BE2C (cell line): ENCODE data around the gene OTOP3.

ENCODE experiments used
- DNase-seq: peaks from one replicate; pipeline ENCODE4 v3.0.0-alpha.2; 2020
- H3K27me3 ChIP-seq: fragments of 250-450 bp; sonication (Bioruptor Pico); 2 replicates; pipeline ENCODE4 v1.5.1; 2020; ENCODE audit warnings: mild to moderate bottlenecking
- H3K36me3 ChIP-seq: fragments of 250-450 bp; sonication (Bioruptor Pico); 2 replicates; pipeline ENCODE4 v1.5.1; 2020; ENCODE audit warnings: mild to moderate bottlenecking
- H3K4me1 ChIP-seq: fragments of 250-450 bp; sonication (Bioruptor Pico); 2 replicates; pipeline ENCODE4 v1.5.1; 2020
- H3K4me3 ChIP-seq: 2 replicates; pipeline ENCODE4 v1.5.1; 2011; ENCODE audit warnings: low read depth, low read length
- H3K9me3 ChIP-seq: fragments of 250-450 bp; sonication (Bioruptor Pico); 2 replicates; pipeline ENCODE4 v1.5.1; 2020
- CTCF ChIP-seq: IDR thresholded peaks from 2 replicates; pipeline ENCODE4 v1.5.1; 2012; ENCODE audit warnings: mild to moderate bottlenecking, low read depth, low read length

The OTOP3 gene

GRCh38 chr17:74992223-74992622 is 56.5 kb downstream of the OTOP3 start:
- H3K27me3 ChIP-seq: no peaks in the 10 kb centered on the region
- H3K36me3 ChIP-seq: no peaks in the 10 kb centered on the region
- no peak for TF ChIP-seq CTCF
- DNase-seq: no peak
- no peaks in the 10 kb centered on the region for H3K9me3 ChIP-seq
- no peak overlapping the region for H3K4me3 ChIP-seq
- peaks cover 7% of the 10 kb centered on the region for H3K4me1 ChIP-seq

- Histone ChIP-seq H3K9me3 (no peaks in the 10 kb centered on the region), H3K4me3 (no peak overlapping the region), H3K27me3 (no peaks in the 10 kb centered on the region), H3K4me1 (no peaks in the 10 kb centered on the region), H3K36me3 (peaks cover 2% of the 10 kb centered on the region; the same call in 1 of the 2 replicates)
- TF ChIP-seq CTCF: no peak
- no peak for DNase-seq
Measured at GRCh38 chr17:74994440-74994839, 58.7 kb downstream of the OTOP3 start.

- Histone ChIP-seq H3K9me3 (no peaks in the 10 kb centered on the region), H3K4me1 (no peaks in the 10 kb centered on the region), H3K36me3 (peaks cover 3% of the 10 kb centered on the region), H3K4me3 (no peak overlapping the region), H3K27me3 (no peaks in the 10 kb centered on the region)
- no peak for TF ChIP-seq CTCF
- no peak for DNase-seq
Measured at GRCh38 chr17:74995847-74996246, 60.1 kb downstream of the OTOP3 start.

- no peaks in the 10 kb centered on the region for H3K9me3 ChIP-seq
- DNase-seq: no peak
- no peaks in the 10 kb centered on the region for H3K4me1 ChIP-seq
- H3K27me3 ChIP-seq: no peaks in the 10 kb centered on the region
- H3K36me3 ChIP-seq: peaks cover 18% of the 10 kb centered on the region
- no peak overlapping the region for H3K4me3 ChIP-seq
- no peak for TF ChIP-seq CTCF
Measured at GRCh38 chr17:74998783-74999182, 63.1 kb downstream of the OTOP3 start.

- Histone ChIP-seq H3K27me3 (no peaks in the 10 kb centered on the region), H3K4me3 (no peak overlapping the region), H3K4me1 (no peaks in the 10 kb centered on the region), H3K36me3 (peaks cover 20% of the 10 kb centered on the region), H3K9me3 (no peaks in the 10 kb centered on the region)
- DNase-seq: no peak
- no peak for TF ChIP-seq CTCF
Measured at GRCh38 chr17:74999523-74999922, 63.8 kb downstream of the OTOP3 start.
